Activated T-helper 17 cell treated with anti-CD3 and anti-CD28 coated beads, Interleukin-2, amount 50 U/mL, for 72 hours (primary cell): Measurements from ENCODE around the gene TMEM38A. TPM values are rescaled to one million over a fixed set of nuclear protein-coding genes. Genes with fewer than 3 reads are reported as not detected.
"Not testable (repeated sequence)": the region's sequence is repeated elsewhere in the genome, so short reads cannot be mapped to it uniquely, and the experiment has no call there.

Experiments
- ATAC-seq: fragments of 150-1000 bp; cut with Tn5 transposase; replicated peaks from 2 replicates; pipeline ENCODE4 v1.10.0; 2021; ENCODE audit warnings: mild to moderate bottlenecking, moderate library complexity
- H3K27ac Mint-ChIP-seq: one replicate; pipeline ENCODE4 v1.8.0; 2022; ENCODE audit warnings: mixed read lengths
- H3K27me3 Mint-ChIP-seq: one replicate; pipeline ENCODE4 v1.8.0; 2022; ENCODE audit warnings: mixed read lengths
- H3K36me3 Mint-ChIP-seq: one replicate; pipeline ENCODE4 v1.8.0; 2022; ENCODE audit warnings: low read depth, mild to moderate bottlenecking, mixed read lengths
- H3K4me1 Mint-ChIP-seq: one replicate; pipeline ENCODE4 v1.8.0; 2022; ENCODE audit warnings: mixed read lengths
- H3K4me3 Mint-ChIP-seq: one replicate; pipeline ENCODE4 v1.8.0; 2022; ENCODE audit warnings: mild to moderate bottlenecking, mixed read lengths
- H3K9me3 Mint-ChIP-seq: one replicate; pipeline ENCODE4 v1.8.0; 2022; ENCODE audit warnings: mixed read lengths
- total RNA-seq, 2 donors: library from RNA; stranded (reverse); gene quantifications; one replicate each; pipeline ENCODE4 v1.2.3, GENCODE V29; 2022

TMEM38A gene
- total RNA-seq, 2 donors from 2014 or later = 0.74 to 0.76 TPM

DNA sequence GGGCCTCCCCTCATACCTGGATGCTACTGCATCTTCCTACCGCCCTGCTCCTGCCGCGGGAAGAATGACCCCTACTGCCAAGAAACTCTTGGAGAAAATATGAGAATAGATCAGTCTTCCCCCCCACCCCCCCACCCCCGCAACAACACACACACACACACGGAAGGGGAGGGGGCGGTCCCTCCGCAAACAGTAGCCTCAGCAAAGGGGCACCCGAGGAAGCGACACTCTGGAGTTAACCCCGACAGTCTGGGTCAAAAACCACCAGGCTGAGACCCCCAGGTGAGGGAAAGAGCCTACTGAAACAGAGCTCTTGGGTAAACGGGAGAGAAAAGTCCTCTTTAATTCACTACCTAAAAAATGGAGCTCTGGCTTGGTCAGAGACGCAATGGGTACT lies 34.1 kb upstream of the TMEM38A start:
- Mint-ChIP-seq H3K36me3 (peaks cover 65% of the 10 kb centered on the region), H3K27me3 (no peaks in the 10 kb centered on the region), H3K4me3 (peak overlapping the region; percentile 95), H3K9me3 (no peaks in the 10 kb centered on the region), H3K27ac (peak overlapping the region; percentile 96), H3K4me1 (peaks cover 26% of the 10 kb centered on the region)
- ATAC-seq = no peak

DNA sequence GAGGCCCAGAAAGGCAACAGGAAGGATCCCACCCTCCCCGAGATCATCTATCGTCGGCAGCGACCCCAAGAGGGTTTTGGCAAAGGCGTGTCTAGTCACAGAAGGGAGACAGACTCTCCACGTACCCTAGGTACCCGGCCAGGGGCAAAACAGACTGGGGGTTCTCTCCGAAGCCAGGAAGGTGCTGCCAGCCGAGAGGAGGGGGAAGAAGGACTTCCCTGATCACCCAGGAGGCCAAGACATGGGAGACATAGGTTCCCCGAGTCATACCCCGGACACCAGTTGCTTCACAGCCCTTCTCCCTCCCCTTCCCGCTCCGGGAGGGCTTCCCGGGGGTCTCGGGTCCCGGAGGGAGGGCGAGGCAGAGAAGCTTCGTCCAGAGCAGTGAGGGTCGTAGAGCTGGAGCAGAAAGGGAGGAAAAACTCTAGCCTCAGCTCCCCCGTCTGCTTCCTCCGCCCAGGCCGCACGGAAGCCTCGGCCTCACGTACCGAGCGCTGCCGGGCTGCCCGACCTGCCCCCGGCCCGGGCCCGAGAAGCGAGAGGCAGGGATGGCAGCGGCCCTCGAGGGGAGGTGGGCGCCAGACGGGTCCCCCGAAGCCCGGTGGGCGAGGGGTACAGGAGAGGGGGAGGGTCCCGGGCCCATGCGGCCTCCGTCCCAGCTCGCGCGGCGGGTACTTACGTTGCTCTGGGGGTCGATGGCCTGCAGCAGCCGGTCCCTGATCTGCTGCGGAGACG lies 33.6 kb upstream of the TMEM38A start:
- Mint-ChIP-seq H3K27ac (peak overlapping the region; percentile 96), H3K27me3 (no peaks in the 10 kb centered on the region), H3K4me1 (peaks cover 24% of the 10 kb centered on the region), H3K4me3 (peak overlapping the region; percentile 95), H3K9me3 (no peaks in the 10 kb centered on the region), H3K36me3 (peaks cover 71% of the 10 kb centered on the region)
- ATAC-seq = no peak

DNA sequence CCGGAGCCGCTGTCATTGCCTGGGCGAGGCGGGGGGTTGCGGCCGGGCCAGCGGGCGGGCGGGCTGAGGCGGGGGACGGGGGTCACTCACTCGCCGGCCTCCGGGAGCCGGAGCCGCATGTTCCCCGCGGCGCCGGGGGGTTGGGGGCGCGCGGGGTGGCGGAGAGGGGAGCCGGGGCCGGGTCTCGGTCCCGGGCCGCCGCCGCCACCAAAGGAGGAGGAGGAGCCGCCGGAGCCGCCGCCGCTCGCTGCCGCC lies 33.1 kb upstream of the TMEM38A start:
- Mint-ChIP-seq H3K27ac (no peak overlapping the region), H3K36me3 (peaks cover 75% of the 10 kb centered on the region), H3K9me3 (no peaks in the 10 kb centered on the region), H3K4me3 (peak overlapping the region; percentile 95), H3K27me3 (no peaks in the 10 kb centered on the region), H3K4me1 (peaks cover 24% of the 10 kb centered on the region)
- ATAC-seq = peak; percentile 0

DNA sequence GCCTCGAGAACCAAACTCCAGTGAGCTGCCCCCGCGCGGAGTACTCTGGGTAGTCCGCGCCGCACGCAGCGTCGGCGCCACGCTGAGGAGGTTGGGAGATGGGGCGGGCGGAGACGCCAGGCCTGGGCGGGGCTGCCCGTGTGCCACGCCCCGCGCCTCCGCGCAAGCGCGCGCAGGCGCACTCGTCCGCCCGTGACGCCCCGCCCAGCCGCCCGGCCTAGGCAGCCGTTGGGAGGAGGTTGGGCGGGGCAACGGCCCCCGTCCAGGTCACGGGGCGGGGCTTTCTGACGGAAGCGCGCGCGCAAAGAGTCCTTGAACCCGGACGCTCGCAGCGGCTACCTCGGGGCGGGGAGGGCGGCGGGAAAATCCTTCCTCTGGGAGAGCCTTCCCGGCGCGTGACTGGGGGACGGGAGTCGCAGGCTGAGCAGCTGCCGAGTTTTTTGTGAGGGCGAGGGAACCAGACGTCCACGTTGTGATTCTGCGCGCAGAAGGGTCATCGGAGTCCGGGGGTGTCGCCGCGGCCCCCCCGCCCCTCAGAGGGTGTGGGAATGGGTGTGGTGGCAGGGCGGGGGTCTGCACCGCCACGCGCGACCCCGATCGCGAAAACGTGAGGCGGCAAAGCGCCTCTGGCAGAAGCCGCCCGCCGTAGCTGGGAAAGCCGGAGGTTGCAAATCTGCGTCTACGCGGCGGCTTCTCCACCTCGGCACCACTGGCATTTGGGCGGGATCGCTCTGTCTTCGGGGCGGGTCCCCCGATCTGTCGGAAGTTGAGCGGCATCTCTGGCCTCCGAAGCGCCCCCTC lies 32.6 kb upstream of the TMEM38A start, which contains the start of gene MED26:
Gene MED26, minus strand, starts transcription at position 22 of the 801 bp plus-strand sequence. CDS start 261 bp downstream, outside the sequence.
- Mint-ChIP-seq H3K4me3 (peak within 1 kb of the TSS; percentile 95), H3K27me3 (no peaks in the 10 kb centered on the region), H3K9me3 (no peaks in the 10 kb centered on the region), H3K27ac (peak within 1 kb of the TSS; percentile 96), H3K36me3 (peaks cover 75% of the 10 kb centered on the region), H3K4me1 (peaks cover 24% of the 10 kb centered on the region)
- ATAC-seq = peak; percentile 95

DNA sequence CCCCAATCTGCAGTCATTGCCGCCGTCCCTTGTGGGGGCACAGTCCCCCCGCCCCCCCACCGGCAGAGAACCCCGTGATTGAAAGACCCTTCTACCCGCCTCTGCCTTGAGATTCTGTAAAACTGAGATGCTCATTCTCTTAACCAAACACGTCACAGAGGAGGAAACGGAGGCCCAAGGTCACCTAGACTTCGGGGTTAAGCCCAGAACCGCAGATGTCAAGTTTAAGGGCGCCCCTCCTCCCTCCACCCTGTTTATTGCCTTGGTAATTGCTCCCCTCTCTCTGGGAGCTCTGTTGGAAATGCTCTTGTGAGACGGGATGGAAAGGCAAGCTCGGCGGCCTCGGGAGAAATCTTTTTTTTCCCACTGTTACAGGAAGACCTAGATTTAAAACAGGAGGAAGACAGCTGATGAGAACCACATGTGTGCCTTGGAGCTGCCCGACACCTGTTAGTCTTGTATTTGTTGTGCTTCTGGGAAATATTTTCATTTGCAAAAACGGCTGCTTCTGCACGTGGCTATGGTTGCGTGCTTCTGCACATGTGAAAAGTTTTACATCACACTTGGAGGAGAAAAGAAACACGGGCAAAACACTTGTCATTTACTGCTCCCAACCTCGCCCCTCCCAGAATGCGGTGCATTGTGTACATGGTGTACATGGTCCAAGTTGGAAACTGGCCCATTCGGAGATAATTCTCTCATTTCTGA lies 31.8 kb upstream of the TMEM38A start:
- peak overlapping the region; percentile 93 for H3K27ac Mint-ChIP-seq
- peaks cover 24% of the 10 kb centered on the region for H3K4me1 Mint-ChIP-seq
- H3K4me3 Mint-ChIP-seq = peak overlapping the region; percentile 87
- no peaks in the 10 kb centered on the region for H3K9me3 Mint-ChIP-seq
- no peaks in the 10 kb centered on the region for H3K27me3 Mint-ChIP-seq
- ATAC-seq = peak; percentile 5
- peaks cover 75% of the 10 kb centered on the region for H3K36me3 Mint-ChIP-seq

DNA sequence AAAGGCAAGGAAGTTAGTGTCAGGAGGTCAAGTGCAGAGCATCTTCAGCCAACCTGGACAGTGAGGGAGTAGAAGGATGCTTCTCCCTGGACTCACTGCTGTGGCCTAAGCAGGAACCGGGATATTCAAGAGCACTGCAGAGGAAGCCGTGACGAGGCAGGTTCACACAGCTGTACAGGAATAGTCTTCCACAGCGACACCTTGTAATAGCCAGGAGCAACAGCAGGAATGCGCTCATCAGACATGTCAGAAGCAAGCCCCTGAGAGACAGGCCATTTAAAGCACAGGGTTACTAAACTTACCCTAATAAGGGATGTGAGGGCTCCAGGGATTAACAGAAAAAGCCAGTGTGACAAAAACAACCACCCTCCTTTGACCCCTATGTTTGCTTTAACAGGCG lies 29.5 kb upstream of the TMEM38A start:
- no peak overlapping the region for H3K27ac Mint-ChIP-seq
- H3K4me1 Mint-ChIP-seq = peaks cover 5% of the 10 kb centered on the region
- no peaks in the 10 kb centered on the region for H3K27me3 Mint-ChIP-seq
- no peak for ATAC-seq
- peaks cover 75% of the 10 kb centered on the region for H3K36me3 Mint-ChIP-seq
- no peaks in the 10 kb centered on the region for H3K9me3 Mint-ChIP-seq
- H3K4me3 Mint-ChIP-seq = no peak overlapping the region

- H3K9me3 Mint-ChIP-seq = no peaks in the 10 kb centered on the region
- no peak overlapping the region for H3K27ac Mint-ChIP-seq
- peaks cover 5% of the 10 kb centered on the region for H3K4me1 Mint-ChIP-seq
- no peak overlapping the region for H3K4me3 Mint-ChIP-seq
- no peaks in the 10 kb centered on the region for H3K27me3 Mint-ChIP-seq
- ATAC-seq = no peak
- peaks cover 92% of the 10 kb centered on the region for H3K36me3 Mint-ChIP-seq
Observed at GRCh38 chr19:16637535-16637934, 23.4 kb upstream of the TMEM38A start.

DNA sequence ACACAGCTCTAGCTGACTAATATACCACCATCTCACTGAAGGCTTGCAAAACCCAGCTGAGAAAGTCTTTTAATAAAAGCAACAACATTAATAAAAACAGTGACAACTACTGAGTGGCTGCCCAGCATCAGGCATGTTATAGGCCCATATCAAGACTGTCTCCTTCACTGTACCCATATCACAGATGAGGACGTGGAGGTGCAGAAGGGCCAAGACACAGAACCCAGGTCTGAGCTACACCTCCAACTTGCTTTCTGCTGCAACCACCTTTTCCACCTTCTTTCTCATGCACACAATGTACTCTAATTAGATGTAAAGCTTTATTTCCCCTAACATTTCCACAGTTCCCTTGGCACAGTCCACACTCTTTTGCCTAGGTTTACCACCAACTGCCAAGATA lies 22.3 kb upstream of the TMEM38A start:
- no peak overlapping the region for H3K27ac Mint-ChIP-seq

DNA sequence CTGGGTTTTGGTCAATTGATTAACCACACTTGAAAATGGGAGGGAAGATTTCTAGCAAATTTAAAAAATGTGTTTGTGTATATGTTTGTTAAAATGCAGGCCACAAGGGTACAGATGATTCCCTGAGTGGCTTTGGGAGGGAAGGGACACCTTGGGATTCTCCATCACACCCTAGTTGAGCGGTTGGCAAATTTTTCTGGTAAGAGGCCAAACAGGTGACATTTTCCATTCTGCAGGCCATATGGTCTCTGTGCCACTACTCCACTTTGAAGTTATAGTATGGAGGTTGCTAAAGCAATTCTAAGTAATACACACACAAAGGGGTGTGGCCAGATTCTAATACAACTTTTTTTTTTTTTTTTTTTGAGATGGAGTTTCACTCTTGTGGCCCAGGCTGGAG lies 20.0 kb upstream of the TMEM38A start:
- ATAC-seq = no peak
- Mint-ChIP-seq H3K27me3 (no peaks in the 10 kb centered on the region), H3K4me3 (no peak overlapping the region), H3K36me3 (peaks cover 92% of the 10 kb centered on the region), H3K9me3 (no peaks in the 10 kb centered on the region), H3K4me1 (peaks cover 5% of the 10 kb centered on the region), H3K27ac (no peak overlapping the region)

More for the DNA sequence above, 22.3 kb upstream of the TMEM38A start:
- Mint-ChIP-seq H3K27me3 (no peaks in the 10 kb centered on the region), H3K4me3 (no peak overlapping the region), H3K36me3 (peaks cover 92% of the 10 kb centered on the region), H3K4me1 (peaks cover 5% of the 10 kb centered on the region), H3K9me3 (no peaks in the 10 kb centered on the region)
- no peak for ATAC-seq

- peaks cover 5% of the 10 kb centered on the region for H3K4me1 Mint-ChIP-seq
- ATAC-seq = no peak
- no peak overlapping the region for H3K27ac Mint-ChIP-seq
- peaks cover 92% of the 10 kb centered on the region for H3K36me3 Mint-ChIP-seq
- no peaks in the 10 kb centered on the region for H3K27me3 Mint-ChIP-seq
- no peaks in the 10 kb centered on the region for H3K9me3 Mint-ChIP-seq
- H3K4me3 Mint-ChIP-seq = no peak overlapping the region
Observed at GRCh38 chr19:16641695-16642094, 19.2 kb upstream of the TMEM38A start.

DNA sequence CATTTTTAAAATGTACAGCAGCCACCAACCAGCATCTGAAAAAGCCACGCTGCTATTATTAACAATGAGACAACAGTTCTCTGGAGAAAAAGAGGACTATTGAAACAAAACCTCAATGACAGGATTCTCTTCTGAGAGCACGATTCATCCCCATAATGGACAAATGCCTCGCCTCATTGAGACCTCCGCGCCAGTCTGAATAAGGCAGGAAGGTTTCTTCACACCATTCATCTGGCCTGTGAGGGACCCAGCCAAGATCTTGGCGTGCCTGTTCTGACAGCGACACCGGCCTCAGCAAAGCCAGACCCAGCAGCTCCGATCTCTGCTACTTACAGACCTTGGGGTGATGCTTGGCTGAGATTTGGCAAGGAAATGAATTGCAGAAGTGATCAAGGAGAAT lies 15.8 kb upstream of the TMEM38A start:
- no peak for ATAC-seq
- Mint-ChIP-seq H3K27me3 (no peaks in the 10 kb centered on the region), H3K27ac (no peak overlapping the region), H3K36me3 (peaks cover 96% of the 10 kb centered on the region), H3K4me1 (no peaks in the 10 kb centered on the region), H3K4me3 (no peak overlapping the region), H3K9me3 (no peaks in the 10 kb centered on the region)

DNA sequence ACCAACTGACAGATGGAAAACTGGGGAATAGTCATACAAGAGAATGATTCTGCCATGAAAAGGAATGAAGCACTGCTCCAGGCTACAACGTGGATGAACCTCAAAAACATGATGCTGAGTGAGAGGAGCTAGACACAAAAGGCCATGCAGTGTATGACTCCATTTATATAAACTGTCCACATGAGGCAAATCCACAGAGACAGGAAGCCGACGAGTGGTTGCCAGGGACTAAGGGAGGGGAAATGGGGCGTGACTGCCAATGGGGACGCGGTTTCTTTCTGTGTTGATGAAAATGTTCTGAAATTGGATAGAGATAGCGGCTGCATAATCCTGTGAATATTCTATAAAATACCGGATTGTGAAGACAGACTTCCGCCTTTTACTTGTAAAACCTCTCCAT lies 11.2 kb upstream of the TMEM38A start:
- Mint-ChIP-seq H3K4me1 (no peaks in the 10 kb centered on the region), H3K4me3 (no peak overlapping the region), H3K9me3 (no peaks in the 10 kb centered on the region), H3K36me3 (peaks cover 100% of the 10 kb centered on the region), H3K27me3 (no peaks in the 10 kb centered on the region), H3K27ac (peak overlapping the region; percentile 3)
- no peak for ATAC-seq

- Mint-ChIP-seq H3K27ac (no peak overlapping the region), H3K9me3 (no peaks in the 10 kb centered on the region), H3K36me3 (peaks cover 100% of the 10 kb centered on the region), H3K4me3 (no peak overlapping the region), H3K4me1 (no peaks in the 10 kb centered on the region), H3K27me3 (no peaks in the 10 kb centered on the region)
- no peak for ATAC-seq
Observed at GRCh38 chr19:16650821-16651220, 10.1 kb upstream of the TMEM38A start.

- H3K36me3 Mint-ChIP-seq = peaks cover 100% of the 10 kb centered on the region
- H3K4me1 Mint-ChIP-seq = not testable (repeated sequence)
Observed at GRCh38 chr19:16651421-16652188, 9.3 kb upstream of the TMEM38A start.

More at GRCh38 chr19:16651421-16652188, 9.3 kb upstream of the TMEM38A start:
- H3K4me3 Mint-ChIP-seq, H3K27ac Mint-ChIP-seq, H3K9me3 Mint-ChIP-seq, ATAC-seq, H3K27me3 Mint-ChIP-seq: not testable (repeated sequence)
